Skin epidermis (tissue), 12 donors: ENCODE measurements around the gene PIGT.
"Not testable (repeated sequence)": the region's sequence is repeated elsewhere in the genome, so short reads cannot be mapped to it uniquely, and the experiment has no call there.

Source experiments
- H3K27ac ChIP-seq, 21 experiments: fragments of 200-600 bp; sonication (generic) in 11 of 21; one replicate each; pipeline ENCODE4 v1.5.0; 2020; ENCODE audit warnings: mild to moderate bottlenecking in 3 of 21, inconsistent platforms in 2 of 21, moderate library complexity in 2 of 21
- H3K4me3 ChIP-seq, 7 experiments: fragments of 200-600 bp; sonication (generic) in 2 of 7; one replicate each; pipeline ENCODE4 v1.5.0; 2020; ENCODE audit warnings: inconsistent platforms in 2 of 7, mild to moderate bottlenecking in 2 of 7, moderate library complexity in 1 of 7

Gene PIGT

GRCh38 chr20:45452772-45453691 lies 37.1 kb downstream of the PIGT start:
- H3K4me3 ChIP-seq, result no peak overlapping the region
- H3K27ac ChIP-seq, result no peak overlapping the region

GRCh38 chr20:45456632-45457031 lies 40.7 kb downstream of the PIGT start:
- Histone ChIP-seq H3K4me3 (no peak overlapping the region), H3K27ac (no peak overlapping the region)

- no peak overlapping the region for H3K4me3 ChIP-seq
- H3K27ac ChIP-seq, result no peak overlapping the region
Measured at GRCh38 chr20:45459606-45460005, 43.7 kb downstream of the PIGT start.

- H3K27ac ChIP-seq, result no peak overlapping the region
- no peak overlapping the region for H3K4me3 ChIP-seq
Measured at GRCh38 chr20:45461225-45461624, 45.3 kb downstream of the PIGT start.

GRCh38 chr20:45462711-45463509 lies 47.0 kb downstream of the PIGT start:
- Histone ChIP-seq H3K4me3 (no peak overlapping the region), H3K27ac (no peak overlapping the region)

- no peak overlapping the region for H3K4me3 ChIP-seq
- no peak overlapping the region for H3K27ac ChIP-seq
Measured at GRCh38 chr20:45463709-45464108, 47.8 kb downstream of the PIGT start.

- H3K27ac ChIP-seq, result no peak overlapping the region
Measured at GRCh38 chr20:45465491-45466266, 49.7 kb downstream of the PIGT start.

GRCh38 chr20:45467172-45467571 lies 51.2 kb downstream of the PIGT start:
- no peak overlapping the region for H3K27ac ChIP-seq

More at GRCh38 chr20:45465491-45466266, 49.7 kb downstream of the PIGT start:
- no peak overlapping the region for H3K4me3 ChIP-seq

GRCh38 chr20:45467861-45468260 lies 51.9 kb downstream of the PIGT start:
- Histone ChIP-seq H3K4me3 (no peak overlapping the region), H3K27ac (no peak overlapping the region)

More at GRCh38 chr20:45467172-45467571, 51.2 kb downstream of the PIGT start:
- H3K4me3 ChIP-seq, result no peak overlapping the region

- Histone ChIP-seq H3K27ac (peak within 1 kb of the TSS in 3 of 21 experiments; percentile 18 to 65 (median 26)), H3K4me3 (peak within 1 kb of the TSS; percentile 15 to 38 (median 29))
Measured at GRCh38 chr20:45469336-45470261, 53.7 kb downstream of the PIGT start, which contains the start of gene WFDC2. TSS of gene WFDC2 (plus strand) at chr20:45469753. CDS start at chr20:45469782, 29 bp downstream.

- H3K4me3 ChIP-seq, result peak overlapping the region; percentile 15 to 38 (median 29)
Measured at GRCh38 chr20:45470262-45470931, 54.5 kb downstream of the PIGT start.

GRCh38 chr20:45470937-45471336 lies 55.0 kb downstream of the PIGT start:
- peak overlapping the region in 6 of 7 experiments; percentile 22 to 38 (median 31) for H3K4me3 ChIP-seq
- H3K27ac ChIP-seq, result peak overlapping the region in 3 of 21 experiments; percentile 18 to 65 (median 26)

More at GRCh38 chr20:45470262-45470931, 54.5 kb downstream of the PIGT start:
- H3K27ac ChIP-seq, result peak overlapping the region in 3 of 21 experiments; percentile 18 to 65 (median 26)

- H3K4me3 ChIP-seq, H3K27ac ChIP-seq: not testable (repeated sequence)
Measured at GRCh38 chr20:45472286-45472685, 56.3 kb downstream of the PIGT start.
